OCI-LY7 (cell line): ENCODE results near the gene SKP2. TPM values are rescaled to one million over a fixed set of nuclear protein-coding genes. Genes with fewer than 3 reads are reported as not detected.

Experiments
- BruUV-seq: library from RNA; stranded (reverse); fragments of 400-500 nt; replicated peaks from 2 replicates; lab custom pipeline; 2021; lab: Mats Ljungman, UMichigan
- CTCF ChIA-PET: fragments of 300-600 bp; sonication (Branson Sonifier 250); formaldehyde crosslinking; loops from one replicate; lab custom pipeline; 2022; ENCODE audit warnings: antibody characterized with exemption; ENCODE audit not compliant: unreplicated experiment; lab: Charles Lee
- POLR2A ChIA-PET: fragments of 300-600 bp; sonication (Branson Sonifier 250); formaldehyde crosslinking; loops from one replicate; lab custom pipeline; 2022; ENCODE audit warnings: antibody characterized with exemption; lab: Charles Lee
- DNase-seq: peaks from one replicate; pipeline ENCODE4 v3.0.0-alpha.2; 2015; ENCODE audit warnings: low spot score
- H2AFZ ChIP-seq: fragments of 200-600 bp; sonication (generic), shearing (Covaris generic); 2 replicates; pipeline ENCODE4 v1.6.1; 2014; ENCODE audit warnings: mild to moderate bottlenecking, antibody characterized with exemption, low read length, moderate library complexity
- H3K27ac ChIP-seq: fragments of 200-600 bp; sonication (generic); 2 replicates; pipeline ENCODE4 v1.5.1; 2014; ENCODE audit warnings: mixed run types, low read depth, mild to moderate bottlenecking, moderate library complexity, low read length, inconsistent platforms; ENCODE audit not compliant: poor library complexity, severe bottlenecking
- H3K36me3 ChIP-seq: fragments of 200-600 bp; sonication (generic); 2 replicates; pipeline ENCODE4 v1.6.1; 2014; ENCODE audit warnings: mild to moderate bottlenecking, antibody characterized with exemption, low read length, moderate library complexity, mixed read lengths; ENCODE audit not compliant: insufficient read depth
- H3K4me1 ChIP-seq: fragments of 200-600 bp; sonication (generic); 2 replicates; pipeline ENCODE4 v1.5.1; 2014; ENCODE audit warnings: mild to moderate bottlenecking, low read length; ENCODE audit not compliant: insufficient read depth, poor library complexity, severe bottlenecking
- H3K4me2 ChIP-seq: fragments of 200-600 bp; sonication (generic); 2 replicates; pipeline ENCODE4 v1.6.1; 2014; ENCODE audit warnings: mild to moderate bottlenecking, low read length
- H3K4me3 ChIP-seq: fragments of 200-600 bp; sonication (generic); 2 replicates; pipeline ENCODE4 v1.5.1; 2014; ENCODE audit warnings: mild to moderate bottlenecking, low read depth, low read length; ENCODE audit not compliant: poor library complexity, severe bottlenecking
- H3K79me2 ChIP-seq: fragments of 200-600 bp; sonication (generic); 2 replicates; pipeline ENCODE4 v1.6.1; 2016; ENCODE audit warnings: low read depth, mild to moderate bottlenecking, low read length, moderate library complexity, mixed read lengths; ENCODE audit not compliant: insufficient read depth
- H3K9me2 ChIP-seq: fragments of 200-600 bp; sonication (generic); 2 replicates; pipeline ENCODE4 v1.6.1; 2016; ENCODE audit warnings: mild to moderate bottlenecking, low read length, mixed read lengths; ENCODE audit not compliant: insufficient read depth
- H3K9me3 ChIP-seq: fragments of 200-600 bp; sonication (generic); 2 replicates; pipeline ENCODE4 v1.6.1; 2014; ENCODE audit warnings: mild to moderate bottlenecking, mixed run types, low read length, mixed read lengths
- H4K20me1 ChIP-seq: fragments of 200-600 bp; sonication (generic); 2 replicates; pipeline ENCODE4 v1.6.1; 2014; ENCODE audit warnings: mild to moderate bottlenecking, antibody characterized with exemption, low read length, moderate library complexity, mixed read lengths; ENCODE audit not compliant: insufficient read depth
- CTCF ChIP-seq: fragments of 200-600 bp; sonication (generic); conservative IDR thresholded peaks from 2 replicates; pipeline ENCODE4 v1.5.1; 2014; ENCODE audit warnings: mild to moderate bottlenecking, antibody characterized with exemption, low read length, moderate library complexity, mixed read lengths
- EZH2phosphoT487 ChIP-seq: fragments of 200-600 bp; sonication (generic); IDR thresholded peaks from 2 replicates; pipeline ENCODE4 v1.6.1; 2018; ENCODE audit warnings: low read depth, borderline replicate concordance, mild to moderate bottlenecking, mixed run types, antibody characterized with exemption, low read length, moderate library complexity, mixed read lengths
- intact Hi-C: fragments of 100-400 bp; cut with micrococcal nuclease; formaldehyde crosslinking; loops from one replicate; pipeline ENCODE4 v1.10.0; 2022; ENCODE audit not compliant: unreplicated experiment
- total RNA-seq, 2 experiments: library from RNA; depleted of rRNA in 1 of 2; stranded (reverse); fragments of >200 nt in 1 of 2; shearing (Covaris generic) in 1 of 2; gene quantifications; 2 replicates each; pipeline ENCODE4 v1.2.3, GENCODE V29; 2014 to 2022

The SKP2 gene
- total RNA-seq, 2 experiments from 2014 or later: 71.8 to 74.0 TPM

DNA sequence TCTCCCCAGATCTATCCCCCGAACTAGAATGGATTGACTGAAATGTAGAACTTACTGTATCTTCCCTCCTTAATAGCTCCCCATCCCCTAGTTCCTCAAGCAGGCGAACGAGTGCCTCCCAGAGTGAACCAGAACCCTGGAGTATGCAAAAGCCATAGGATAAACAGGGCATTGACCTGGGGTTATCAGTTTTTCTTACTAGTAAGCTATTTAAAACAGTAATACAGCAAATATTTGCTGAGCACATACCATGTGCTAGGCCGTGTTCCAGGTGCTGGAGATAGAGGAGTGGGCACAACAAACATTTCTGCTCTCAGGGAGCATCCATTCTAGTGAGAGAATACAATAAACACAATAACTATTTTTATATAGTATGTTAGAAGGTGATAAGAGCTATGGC, 1.8 kb downstream of the SKP2 start:
- no TSS peak for BruUV-seq
- Histone ChIP-seq H3K9me3 (no peaks in the 10 kb centered on the region), H3K4me2 (peak overlapping the region; percentile 81), H3K27ac (no peak overlapping the region), H3K79me2 (peaks cover 83% of the 10 kb centered on the region), H3K36me3 (peaks cover 56% of the 10 kb centered on the region), H3K4me1 (peaks cover 23% of the 10 kb centered on the region), H2AFZ (no peak overlapping the region), H3K4me3 (peak overlapping the region; percentile 85), H3K9me2 (no peaks in the 10 kb centered on the region), H4K20me1 (no peaks in the 10 kb centered on the region)
- CTCF ChIA-PET: interaction anchor here (0.6 kb wide), 1 partner anchor 17 kb away, joined by 3 read pairs; no protein-coding TSS in a partner anchor
- POLR2A ChIA-PET: interaction anchor here (1.1 to 3.2 kb wide), 3 partner anchors 8 to 18 kb away, joined by 5 to 17 read pairs (median 6); no protein-coding TSS in a partner anchor
- TF ChIP-seq EZH2phosphoT487 (no peak), CTCF (no peak)
- DNase-seq: no peak
- intact Hi-C loops: loop anchor here (5.0 kb wide), 2 partner anchors 246 to 1236 kb away; partner anchors contain the start of genes BRIX1 and RAD1

DNA sequence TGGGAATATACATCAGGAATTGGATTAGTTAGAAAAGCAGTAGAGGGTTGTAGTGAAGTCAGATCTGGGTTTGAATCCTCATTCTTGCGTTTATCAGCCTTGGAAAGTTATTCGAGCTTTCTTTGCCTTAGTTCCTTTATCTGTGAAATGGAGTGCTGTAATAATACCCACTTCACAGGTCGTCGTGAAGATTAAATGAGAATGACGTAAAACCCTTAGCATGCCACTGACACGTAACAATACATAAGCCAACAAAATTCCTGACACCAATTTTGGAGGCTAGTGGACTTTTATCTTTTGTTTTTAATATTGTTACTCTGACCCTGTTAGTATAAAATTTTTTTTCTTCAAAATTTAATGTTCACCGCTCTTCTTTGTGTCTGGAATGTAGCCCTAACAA, 3.4 kb downstream of the SKP2 start:
- ChIA-PET CTCF (no interaction called here), POLR2A (interaction anchor here (1.2 kb wide), 1 partner anchor 62 kb away, joined by 3 read pairs; no protein-coding TSS in a partner anchor)
- intact Hi-C loops: no loop called here
- DNase-seq: no peak
- Histone ChIP-seq H3K79me2 (peaks cover 74% of the 10 kb centered on the region), H3K9me3 (no peaks in the 10 kb centered on the region), H3K4me1 (peaks cover 18% of the 10 kb centered on the region), H3K27ac (no peak overlapping the region), H4K20me1 (no peaks in the 10 kb centered on the region), H3K36me3 (peaks cover 72% of the 10 kb centered on the region), H3K9me2 (no peaks in the 10 kb centered on the region), H3K4me2 (no peak overlapping the region), H3K4me3 (no peak overlapping the region), H2AFZ (no peak overlapping the region)
- no peak for TF ChIP-seq CTCF
- no peak for TF ChIP-seq EZH2phosphoT487
- no TSS peak for BruUV-seq

DNA sequence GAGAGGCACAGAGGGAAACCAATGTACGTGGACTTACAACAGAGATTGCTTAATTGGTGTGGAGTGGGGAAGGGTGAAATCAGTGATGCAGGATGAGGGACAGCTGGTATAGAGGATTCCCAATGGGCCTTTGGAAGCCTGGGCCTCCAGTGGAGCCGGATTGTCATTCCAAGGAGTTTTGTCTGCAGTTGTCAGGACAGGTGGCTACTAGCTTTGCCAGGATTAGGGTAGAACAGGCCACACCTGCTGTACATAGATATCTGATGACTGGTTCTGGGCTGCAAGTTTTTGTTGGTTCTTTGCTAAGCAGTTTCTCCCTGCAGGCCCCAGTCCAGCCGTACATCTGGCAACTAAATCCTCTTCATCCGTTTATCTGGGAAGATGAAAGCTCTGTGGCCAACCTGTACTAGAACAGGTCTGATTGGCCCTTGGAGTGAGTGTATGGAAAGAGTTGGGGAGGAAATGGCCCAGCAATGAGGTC, 4.2 kb downstream of the SKP2 start:
- CTCF ChIA-PET: no interaction called here
- TF ChIP-seq EZH2phosphoT487: no peak
- no peak overlapping the region for H3K4me2 ChIP-seq
- no TSS peak for BruUV-seq
- no peaks in the 10 kb centered on the region for H4K20me1 ChIP-seq
- POLR2A ChIA-PET: interaction anchor here (1.2 kb wide), 1 partner anchor 61 kb away, joined by 3 read pairs; no protein-coding TSS in a partner anchor
- peaks cover 67% of the 10 kb centered on the region for H3K79me2 ChIP-seq
- peaks cover 14% of the 10 kb centered on the region for H3K4me1 ChIP-seq
- no peak overlapping the region for H2AFZ ChIP-seq
- H3K9me2 ChIP-seq: no peaks in the 10 kb centered on the region
- H3K4me3 ChIP-seq: no peak overlapping the region
- H3K27ac ChIP-seq: no peak overlapping the region
- no peaks in the 10 kb centered on the region for H3K9me3 ChIP-seq
- intact Hi-C loops: no loop called here
- peaks cover 80% of the 10 kb centered on the region for H3K36me3 ChIP-seq
- DNase-seq: no peak
